Stomach (tissue), 9 donors: ENCODE measurements around the gene SLC2A10. TPM values are rescaled to one million over a fixed set of nuclear protein-coding genes. Genes with fewer than 3 reads are reported as not detected.

Experiments
- DNase-seq, 2 donors: peaks; one replicate each; pipeline versions ENCODE4 v3.0.0 to v3.0.0-alpha.2; 2013 to 2019
- H3K27ac ChIP-seq, 5 donors: fragments of 200-600 bp in 4 of 5; sonication (generic) in 4 of 5; one replicate each; pipeline ENCODE4 v1.5.1; 2013 to 2019; ENCODE audit warnings: mild to moderate bottlenecking in 1 of 5, moderate library complexity in 1 of 5
- H3K27me3 ChIP-seq, 3 donors: fragments of 200-600 bp; sonication (generic); one replicate each; pipeline ENCODE4 v1.5.1; 2017 to 2019; ENCODE audit warnings: mixed run types in 1 of 3
- H3K36me3 ChIP-seq, 4 donors: fragments of 200-600 bp; sonication (generic); 1 replicate in 3 of 4; 2 replicates in 1 of 4; pipeline ENCODE4 v1.5.1; 2016 to 2019
- H3K4me1 ChIP-seq, 4 donors: fragments of 200-600 bp; sonication (generic); one replicate each; pipeline ENCODE4 v1.5.1; 2016 to 2019
- H3K4me3 ChIP-seq, 4 donors: fragments of 200-600 bp; sonication (generic) in 3 of 4; one replicate each; pipeline ENCODE4 v1.5.1; 2016 to 2019; ENCODE audit warnings: mild to moderate bottlenecking in 1 of 4
- H3K9me3 ChIP-seq, 4 donors: fragments of 200-600 bp; sonication (generic); one replicate each; pipeline ENCODE4 v1.5.1; 2016 to 2019
- CTCF ChIP-seq, 7 experiments: fragments of 450-650 bp in 4 of 7; fragments of 200-600 bp in 3 of 7; sonication (generic) in 3 of 7; IDR thresholded peaks; one replicate each; pipeline ENCODE4 v1.5.1; 2016 to 2019; ENCODE audit warnings: antibody characterized with exemption in 7 of 7, control low read depth in 2 of 7, mild to moderate bottlenecking in 1 of 7
- EP300 ChIP-seq: sonication (generic); formaldehyde crosslinking; IDR thresholded peaks from one replicate; pipeline ENCODE4 v1.6.1; 2017; ENCODE audit warnings: antibody characterized with exemption
- POLR2A ChIP-seq, 4 donors: fragments of 450-650 bp; IDR thresholded peaks; one replicate each; pipeline ENCODE4 v1.6.1; 2016; ENCODE audit warnings: antibody characterized with exemption in 4 of 4, control low read depth in 2 of 4, mild to moderate bottlenecking in 1 of 4, moderate library complexity in 1 of 4
- POLR2AphosphoS5 ChIP-seq, 3 donors: sonication (generic); formaldehyde crosslinking; IDR thresholded peaks; one replicate each; pipeline ENCODE4 v1.6.1; 2016; ENCODE audit warnings: antibody characterized with exemption in 3 of 3
- WGBS, 5 donors: extraction: QIAGEN DNeasy Blood & Tissue Kit in 3 of 5; methylation state at CpG; one replicate each; pipeline versions ENCODE4 v1.1.5 to v1.1.7; 2013 to 2018; 5-methylcytosine and 5-hydroxymethylcytosine counted together
- intact Hi-C: fragments of 100-400 bp; cut with DNase I; formaldehyde crosslinking; loops from one replicate; pipeline ENCODE4 v1.15.1; 2023; ENCODE audit warnings: low total_unique reads
- polyA plus RNA-seq, 3 donors: library from polyadenylated mRNA; stranded (reverse); fragments of 200-250 nt; gene quantifications; one replicate each; pipeline ENCODE4 v1.2.3, GENCODE V29; 2013
- total RNA-seq, 5 donors: library from RNA; depleted of rRNA; stranded (reverse); fragments of >200 nt; gene quantifications; one replicate each; pipeline versions ENCODE4 v1.1.0 to v1.2.3, GENCODE V29; 2014 to 2016
- donor health status: healthy with polysubstance abuse.
- donor health status: Bipolar disorder and iron deficiency.
- donor health status: healthy.

SLC2A10 gene
- total and polyA plus RNA-seq, 8 donors, result 8.5 to 66.1 (median 21.2) TPM

GRCh38 chr20:46670585-46671584 is 38.6 kb upstream of the SLC2A10 start:
- Histone ChIP-seq H3K9me3 (peaks cover 0 to 26% (median 13%) of the 10 kb centered on the region in 4 donors), H3K27ac (no peak overlapping the region), H3K4me1 (no peaks in the 10 kb centered on the region), H3K36me3 (peaks cover 0 to 9% (median 0%) of the 10 kb centered on the region in 4 donors), H3K4me3 (no peak overlapping the region), H3K27me3 (no peaks in the 10 kb centered on the region)
- DNase-seq, result peak in 1 of 2 donors; percentile 49
- WGBS, 5 donors, result 39 to 65% (median 52%) methylated on average over 3 of the region's 3 CpGs
- intact Hi-C loops, result no loop called here
- TF ChIP-seq CTCF (IDR thresholded peaks at IDR 0.05), result no peak

- WGBS, 5 donors, result 93 to 100% (median 96%) methylated on average over 2 to 3 of the region's 3 CpGs
- Histone ChIP-seq H3K9me3 (peaks cover 0 to 26% (median 13%) of the 10 kb centered on the region in 4 donors), H3K27ac (no peak overlapping the region), H3K4me1 (no peaks in the 10 kb centered on the region), H3K4me3 (no peak overlapping the region), H3K27me3 (no peaks in the 10 kb centered on the region), H3K36me3 (peaks cover 0 to 9% (median 0%) of the 10 kb centered on the region in 4 donors)
- DNase-seq, result no peak
- intact Hi-C loops, result no loop called here
- TF ChIP-seq POLR2A (IDR thresholded peaks at IDR 0.05), result no peak
- no peak for TF ChIP-seq CTCF (IDR thresholded peaks at IDR 0.05)
- TF ChIP-seq EP300, result no peak
- TF ChIP-seq POLR2AphosphoS5 (IDR thresholded peaks at IDR 0.05), result no peak
Measured at GRCh38 chr20:46671866-46672542, 37.4 kb upstream of the SLC2A10 start.

- Histone ChIP-seq H3K36me3 (peaks cover 0 to 9% (median 0%) of the 10 kb centered on the region in 4 donors), H3K4me1 (no peaks in the 10 kb centered on the region), H3K27ac (no peak overlapping the region), H3K4me3 (no peak overlapping the region), H3K27me3 (no peaks in the 10 kb centered on the region), H3K9me3 (peaks cover 0 to 26% (median 13%) of the 10 kb centered on the region in 4 donors)
- TF ChIP-seq POLR2AphosphoS5 (IDR thresholded peaks at IDR 0.05), result no peak
- TF ChIP-seq CTCF (IDR thresholded peaks at IDR 0.05), result no peak
- TF ChIP-seq POLR2A (IDR thresholded peaks at IDR 0.05), result no peak
- TF ChIP-seq EP300, result no peak
- WGBS, 5 donors, result 94 to 100% (median 97%) methylated on average over 4 to 5 of the region's 5 CpGs
- intact Hi-C loops, result no loop called here
- DNase-seq, result no peak
Measured at GRCh38 chr20:46672543-46673148, 36.8 kb upstream of the SLC2A10 start.
